Common myeloid progenitor, CD34-positive (primary cell): ENCODE data around the gene ITGAV.

Experiments
- CTCF ChIA-PET: fragments of 350-600 bp; sonication (Branson Sonifier 250); formaldehyde crosslinking; loops from one replicate; lab custom pipeline; 2021; ENCODE audit warnings: antibody characterized with exemption; lab: Charles Lee
- POLR2A ChIA-PET: fragments of 350-600 bp; sonication (Branson Sonifier 250); formaldehyde crosslinking; loops from one replicate; lab custom pipeline; 2021; ENCODE audit warnings: antibody characterized with exemption; lab: Charles Lee
- DNase-seq, 3 donors: peaks; one replicate each; pipeline versions ENCODE4 v3.0.0 to v3.0.0-alpha.2; 2013
- H3K27ac ChIP-seq, 2 experiments: 1 replicate in 1 of 2; 2 replicates in 1 of 2; pipeline ENCODE4 v1.7.0; 2013; ENCODE audit warnings: inconsistent platforms in 2 of 2, low read length in 2 of 2, mild to moderate bottlenecking in 2 of 2, low read depth in 1 of 2, moderate library complexity in 1 of 2; ENCODE audit not compliant: severe bottlenecking in 2 of 2, insufficient read depth in 1 of 2, poor library complexity in 1 of 2
- H3K27me3 ChIP-seq, 5 experiments: replicated peaks in 2 of 5; 1 replicate in 3 of 5; 2 replicates in 2 of 5; pipeline versions ENCODE4 v1.6.1 to v1.7.0; 2013; ENCODE audit warnings: low read length in 4 of 5, mild to moderate bottlenecking in 2 of 5, moderate library complexity in 2 of 5, inconsistent platforms in 1 of 5; ENCODE audit not compliant: insufficient read depth in 5 of 5, control insufficient read depth in 4 of 5
- H3K36me3 ChIP-seq, 4 experiments: 1 replicate in 2 of 4; 2 replicates in 2 of 4; pipeline versions ENCODE4 v1.6.1 to v1.7.0; 2013; ENCODE audit warnings: low read length in 3 of 4, control low read depth in 1 of 4, mild to moderate bottlenecking in 1 of 4; ENCODE audit not compliant: control insufficient read depth in 4 of 4, insufficient read depth in 4 of 4
- H3K4me1 ChIP-seq, 4 experiments: 1 replicate in 3 of 4; 2 replicates in 1 of 4; pipeline versions ENCODE4 v1.6.1 to v1.7.1; 2013; ENCODE audit warnings: low read length in 3 of 4, mild to moderate bottlenecking in 3 of 4, control low read depth in 1 of 4, inconsistent platforms in 1 of 4, moderate library complexity in 1 of 4; ENCODE audit not compliant: control insufficient read depth in 4 of 4, insufficient read depth in 4 of 4; ENCODE audit errors: control extremely low read depth in 1 of 4
- H3K4me3 ChIP-seq, 7 experiments: 1 replicate in 4 of 7; 2 replicates in 3 of 7; pipeline versions ENCODE4 v1.5.1 to v1.7.0; 2013; ENCODE audit warnings: mild to moderate bottlenecking in 7 of 7, low read length in 6 of 7, moderate library complexity in 6 of 7, inconsistent platforms in 2 of 7, low read depth in 2 of 7, control low read depth in 1 of 7; ENCODE audit not compliant: insufficient read depth in 4 of 7, control insufficient read depth in 1 of 7; ENCODE audit errors: extremely low read depth in 1 of 7
- H3K9me3 ChIP-seq, 5 experiments: 1 replicate in 4 of 5; 2 replicates in 1 of 5; pipeline versions ENCODE4 v1.6.1 to v1.7.1; 2013; ENCODE audit warnings: low read length in 4 of 5, mild to moderate bottlenecking in 2 of 5, inconsistent platforms in 1 of 5, low read depth in 1 of 5, moderate library complexity in 1 of 5; ENCODE audit not compliant: control insufficient read depth in 4 of 5, insufficient read depth in 2 of 5; ENCODE audit errors: control extremely low read depth in 1 of 5
- WGBS: methylation state at CpG from one replicate; pipeline ENCODE4 v1.1.5; 2013; ENCODE audit not compliant: insufficient coverage; 5-methylcytosine and 5-hydroxymethylcytosine counted together

The ITGAV gene

DNA sequence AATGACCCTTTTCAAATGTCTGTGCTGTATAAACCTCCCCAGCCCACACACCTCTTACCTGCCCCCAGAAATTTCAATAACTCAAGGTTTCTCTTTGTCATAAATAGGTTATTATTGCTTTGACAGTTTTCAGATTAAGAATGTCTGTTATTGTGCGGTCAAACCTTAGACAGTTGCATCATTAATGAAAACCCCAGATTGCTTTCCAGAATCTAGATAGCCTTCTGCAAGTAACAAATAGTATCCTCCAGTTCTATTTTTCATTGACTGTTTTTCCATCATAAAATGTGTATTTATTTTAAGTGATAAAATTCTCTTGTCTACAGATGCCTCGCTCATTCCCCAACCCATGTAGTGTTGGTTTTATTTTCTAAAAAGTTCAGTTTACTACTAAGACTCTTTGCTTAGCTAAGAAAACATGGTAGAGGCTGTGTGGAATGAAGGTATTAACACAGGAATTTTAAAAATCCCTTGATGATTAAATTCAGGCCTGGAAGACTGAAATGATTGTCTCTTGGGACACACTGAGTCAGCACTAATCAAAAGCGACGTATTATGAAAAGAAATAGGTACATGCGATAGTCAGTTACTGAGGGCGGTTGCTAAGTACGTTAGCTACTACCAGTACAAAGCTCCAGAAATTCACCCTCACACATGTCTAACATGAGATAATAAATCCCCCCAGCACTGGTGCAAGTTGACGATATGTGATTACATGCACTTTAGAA, 38.4 kb upstream of the ITGAV start:
- POLR2A ChIA-PET: no interaction called here
- H3K4me1 ChIP-seq: no peaks in the 10 kb centered on the region
- H3K36me3 ChIP-seq: no peaks in the 10 kb centered on the region
- 100% methylated on average over 1 of the region's 8 CpGs for WGBS
- CTCF ChIA-PET: interaction anchor here (1.2 kb wide), 1 partner anchor 56 kb away, joined by 3 read pairs; no protein-coding TSS in a partner anchor
- H3K9me3 ChIP-seq: no peaks in the 10 kb centered on the region
- no peak overlapping the region for H3K27ac ChIP-seq
- no peak overlapping the region for H3K4me3 ChIP-seq
- DNase-seq: no peak
- H3K27me3 ChIP-seq: no peaks in the 10 kb centered on the region

- ChIA-PET CTCF (interaction anchor here (0.9 to 1.5 kb wide), 2 partner anchors 23 to 88 kb away, joined by 3 to 4 read pairs; no protein-coding TSS in a partner anchor), POLR2A (no interaction called here)
- Histone ChIP-seq H3K27ac (no peak overlapping the region), H3K4me1 (no peaks in the 10 kb centered on the region), H3K9me3 (no peaks in the 10 kb centered on the region), H3K4me3 (no peak overlapping the region), H3K36me3 (no peaks in the 10 kb centered on the region), H3K27me3 (no peaks in the 10 kb centered on the region)
- DNase-seq: no peak
- WGBS: 100% methylated on average over 1 of the region's 1 CpG
These were observed 35.4 kb upstream of the ITGAV start for GRCh38 chr2:186554429-186554828.

- ChIA-PET CTCF (interaction anchor here (0.9 to 1.5 kb wide), 2 partner anchors 24 to 88 kb away, joined by 3 to 4 read pairs; no protein-coding TSS in a partner anchor), POLR2A (no interaction called here)
- H3K36me3 ChIP-seq: no peaks in the 10 kb centered on the region
- no peaks in the 10 kb centered on the region for H3K27me3 ChIP-seq
- H3K27ac ChIP-seq: no peak overlapping the region
- no peaks in the 10 kb centered on the region for H3K9me3 ChIP-seq
- H3K4me3 ChIP-seq: no peak overlapping the region
- 93% methylated on average over 7 of the region's 8 CpGs for WGBS
- H3K4me1 ChIP-seq: no peaks in the 10 kb centered on the region
- DNase-seq: no peak
These were observed 34.8 kb upstream of the ITGAV start for GRCh38 chr2:186554850-186555671.

DNA sequence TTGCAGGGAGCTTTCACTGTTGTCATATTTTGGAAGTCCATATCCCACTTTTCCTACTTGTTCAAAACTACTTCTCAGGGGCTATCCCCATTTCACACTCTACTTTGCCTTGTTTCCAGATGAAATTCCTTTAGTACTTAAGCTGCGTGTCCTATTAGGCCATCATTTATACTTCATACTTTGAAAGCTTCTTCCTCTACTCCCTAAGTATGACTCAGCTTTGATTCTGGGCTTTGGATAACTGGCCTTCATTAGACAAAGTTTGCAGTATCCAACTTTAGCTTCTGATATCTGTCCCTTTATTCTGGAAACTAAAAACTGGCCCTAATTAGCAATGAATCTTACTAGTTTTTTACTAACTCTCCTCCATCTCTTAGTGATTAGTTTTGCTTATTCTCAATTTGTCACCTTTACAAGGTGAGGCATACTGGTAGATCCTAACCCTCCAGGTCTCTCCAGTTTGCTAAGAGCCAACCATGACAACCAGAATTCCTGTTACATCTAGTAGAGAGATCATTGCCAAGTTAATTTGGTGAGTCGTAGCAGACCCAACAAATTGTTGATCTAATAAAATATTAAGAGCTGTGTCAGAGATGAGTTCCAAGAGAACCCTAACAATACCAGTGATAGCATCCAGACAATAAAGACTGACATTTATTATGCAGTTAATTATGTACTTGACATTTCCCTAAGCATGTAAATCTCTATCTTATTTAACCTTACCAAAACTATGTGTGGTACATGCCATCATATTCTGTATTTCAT, 31.2 kb upstream of the ITGAV start:
- ChIA-PET POLR2A (no interaction called here), CTCF (no interaction called here)
- no peak overlapping the region for H3K4me3 ChIP-seq
- H3K36me3 ChIP-seq: no peaks in the 10 kb centered on the region
- H3K9me3 ChIP-seq: no peaks in the 10 kb centered on the region
- 100% methylated on average over 1 of the region's 2 CpGs for WGBS
- no peak overlapping the region for H3K27ac ChIP-seq
- H3K27me3 ChIP-seq: no peaks in the 10 kb centered on the region
- no peaks in the 10 kb centered on the region for H3K4me1 ChIP-seq
- DNase-seq: no peak

GRCh38 chr2:186559370-186559769, 30.5 kb upstream of the ITGAV start:
- POLR2A ChIA-PET: no interaction called here
- Histone ChIP-seq H3K4me1 (no peaks in the 10 kb centered on the region), H3K4me3 (no peak overlapping the region), H3K36me3 (no peaks in the 10 kb centered on the region), H3K27ac (no peak overlapping the region), H3K27me3 (no peaks in the 10 kb centered on the region), H3K9me3 (no peaks in the 10 kb centered on the region)
- CTCF ChIA-PET: interaction anchor here (0.6 kb wide), 1 partner anchor 13 kb away, joined by 3 read pairs; no protein-coding TSS in a partner anchor
- no peak for DNase-seq

DNA sequence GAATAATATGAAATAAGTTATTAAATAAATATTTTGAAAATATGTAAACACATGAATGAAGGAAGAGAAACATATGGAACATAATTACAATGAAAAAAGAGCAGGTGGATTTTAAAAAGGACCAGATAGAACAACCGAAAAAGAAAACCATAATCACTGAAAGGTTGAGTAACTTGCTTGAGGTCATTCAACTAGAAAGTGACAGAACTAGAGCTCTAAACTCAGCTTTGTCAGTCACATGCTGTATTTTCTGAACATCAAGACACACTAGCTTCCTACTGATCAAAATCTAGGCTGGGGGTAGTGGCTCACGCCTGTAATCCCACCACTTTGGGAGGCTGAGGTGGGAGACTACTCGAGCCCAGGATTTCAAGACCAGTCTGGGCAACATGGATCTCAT, 30.0 kb upstream of the ITGAV start:
- ChIA-PET CTCF (interaction anchor here (0.6 kb wide), 1 partner anchor 13 kb away, joined by 3 read pairs; no protein-coding TSS in a partner anchor), POLR2A (no interaction called here)

More for the DNA sequence above, 30.0 kb upstream of the ITGAV start:
- DNase-seq: no peak
- Histone ChIP-seq H3K4me3 (no peak overlapping the region), H3K27me3 (no peaks in the 10 kb centered on the region), H3K9me3 (no peaks in the 10 kb centered on the region), H3K36me3 (no peaks in the 10 kb centered on the region), H3K4me1 (no peaks in the 10 kb centered on the region), H3K27ac (no peak overlapping the region)
- no CpG with 5 or more reads among the region's 3 CpGs for WGBS
